ENCODE results near the gene ARHGEF17.

Gene ARHGEF17

GRCh38 chr11:73295241-73295995 lies 12.7 kb upstream of the ARHGEF17 start:
- DNase-seq: peak; percentile 30

- no peak for DNase-seq
Measured at GRCh38 chr11:73295996-73296318, 12.1 kb upstream of the ARHGEF17 start.

GRCh38 chr11:73296501-73297230 lies 11.4 kb upstream of the ARHGEF17 start:
- no peak for DNase-seq

GRCh38 chr11:73297231-73297590 lies 10.9 kb upstream of the ARHGEF17 start:
- DNase-seq: no peak

GRCh38 chr11:73297702-73298101 lies 10.4 kb upstream of the ARHGEF17 start:
- DNase-seq: no peak

- DNase-seq: no peak
Measured at GRCh38 chr11:73298233-73298632, 9.8 kb upstream of the ARHGEF17 start.

- no peak for DNase-seq
Measured at GRCh38 chr11:73299751-73300150, 8.3 kb upstream of the ARHGEF17 start.

GRCh38 chr11:73306069-73306841 lies 1.8 kb upstream of the ARHGEF17 start:
- no peak for DNase-seq

GRCh38 chr11:73306977-73307322 lies 1.1 kb upstream of the ARHGEF17 start:
- no peak for DNase-seq

GRCh38 chr11:73307323-73308002 lies 613 bp upstream of the ARHGEF17 start:
- peak; percentile 94 for DNase-seq

- DNase-seq: no peak
Measured at GRCh38 chr11:73308961-73309919, 1.2 kb downstream of the ARHGEF17 start.

GRCh38 chr11:73310076-73310475 lies 2.0 kb downstream of the ARHGEF17 start:
- no peak for DNase-seq

- no peak for DNase-seq
Measured at GRCh38 chr11:73310661-73311393, 2.8 kb downstream of the ARHGEF17 start.

GRCh38 chr11:73311394-73311869 lies 3.4 kb downstream of the ARHGEF17 start:
- DNase-seq: no peak

GRCh38 chr11:73312036-73312435 lies 4.0 kb downstream of the ARHGEF17 start:
- DNase-seq: no peak

- no peak for DNase-seq
Measured at GRCh38 chr11:73312851-73313327, 4.8 kb downstream of the ARHGEF17 start.

- no peak for DNase-seq
Measured at GRCh38 chr11:73313652-73314051, 5.6 kb downstream of the ARHGEF17 start.

- no peak for DNase-seq
Measured at GRCh38 chr11:73314117-73314961, 6.3 kb downstream of the ARHGEF17 start.

GRCh38 chr11:73315293-73316020 lies 7.4 kb downstream of the ARHGEF17 start:
- DNase-seq: no peak

Measured in NCI-H2107 (cell line).